NCI-H510A treated with DMSO at 0.1 percent for 48 hours (cell line): ENCODE results near the gene CRIP3.
"Not testable (repeated sequence)": the region's sequence is repeated elsewhere in the genome, so short reads cannot be mapped to it uniquely, and the experiment has no call there.

Source experiments
- DNase-seq: peaks from one replicate; lab custom pipeline; 2025; lab: John Stamatoyannopoulos, UW

CRIP3 gene

DNA sequence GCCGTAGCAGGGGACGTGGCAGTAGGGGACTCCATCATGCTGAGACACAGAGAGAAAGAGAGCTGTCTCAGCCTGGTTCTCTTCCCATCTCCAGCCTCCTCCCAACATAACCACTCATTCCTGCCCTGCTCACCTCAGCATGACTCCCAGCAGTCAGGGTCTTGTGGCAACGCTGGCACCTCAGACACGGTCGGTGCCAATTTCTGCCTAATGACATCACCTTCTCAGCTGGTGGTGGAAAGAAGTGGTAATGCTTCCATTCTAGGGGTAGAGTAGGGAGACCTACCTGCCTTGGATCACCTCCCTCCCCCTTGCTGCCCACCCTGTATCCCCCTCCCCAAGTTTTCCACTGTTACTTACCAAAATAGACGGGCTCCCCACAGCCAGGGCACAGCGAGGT, 2.5 kb downstream of the CRIP3 start:
- no peak for DNase-seq

DNA sequence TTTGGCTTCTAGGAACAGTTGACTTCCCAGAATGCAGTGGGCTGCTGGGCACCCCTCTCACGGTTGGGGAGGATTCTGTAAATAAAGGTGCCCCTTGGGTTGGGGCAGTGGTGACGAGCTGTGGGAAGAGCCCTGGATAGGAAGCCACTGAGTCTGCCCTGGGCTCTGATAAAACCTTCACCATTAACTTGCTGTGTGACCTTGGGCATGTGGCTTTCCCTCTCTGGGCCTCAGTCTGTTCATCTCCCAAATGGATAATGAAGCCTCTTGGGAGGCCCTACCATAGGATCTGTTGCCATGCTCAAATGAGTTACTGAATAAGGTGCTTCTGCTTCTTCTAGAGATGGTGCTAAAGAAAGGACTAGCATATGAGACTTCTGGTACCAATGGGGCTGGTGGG, 3.7 kb downstream of the CRIP3 start:
- no peak for DNase-seq

DNA sequence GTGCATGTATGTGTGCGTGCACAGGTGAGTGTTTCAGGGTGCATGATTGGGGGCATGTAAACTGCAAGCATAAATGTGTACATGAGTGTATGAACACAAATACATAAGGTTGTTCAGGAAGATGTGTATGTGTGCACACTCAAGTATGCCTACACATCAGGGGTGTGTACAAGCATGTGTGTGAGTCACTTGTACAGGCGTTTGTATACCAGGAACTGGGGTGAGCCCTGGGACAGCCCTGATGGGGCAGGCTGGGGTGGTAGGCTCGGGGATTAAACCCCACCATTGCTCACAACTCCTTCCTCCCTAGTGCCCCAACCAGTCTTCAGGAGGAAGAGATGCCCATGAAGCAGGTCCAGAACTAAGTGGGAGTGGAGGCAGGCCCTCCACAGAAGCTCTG, 4.3 kb downstream of the CRIP3 start:
- DNase-seq, result no peak

GRCh38 chr6:43303751-43304331, 4.8 kb downstream of the CRIP3 start:
- no peak for DNase-seq

- not testable (repeated sequence) for DNase-seq
These were observed 5.6 kb downstream of the CRIP3 start for GRCh38 chr6:43303006-43303405.

GRCh38 chr6:43302126-43302525, 6.5 kb downstream of the CRIP3 start:
- no peak for DNase-seq

- no peak for DNase-seq
These were observed 7.3 kb downstream of the CRIP3 start for GRCh38 chr6:43301081-43301870.

GRCh38 chr6:43299338-43300293, 9.0 kb downstream of the CRIP3 start:
- no peak for DNase-seq

GRCh38 chr6:43298565-43299337, 9.9 kb downstream of the CRIP3 start:
- DNase-seq, result no peak

- DNase-seq, result no peak
These were observed 10.7 kb downstream of the CRIP3 start, which contains the start of gene SLC22A7 for GRCh38 chr6:43297644-43298564. SLC22A7 (plus strand) TSS chr6:43298260; CDS start chr6:43298359, 99 bp downstream.

GRCh38 chr6:43296780-43297497, 11.7 kb downstream of the CRIP3 start:
- DNase-seq, result no peak

DNA sequence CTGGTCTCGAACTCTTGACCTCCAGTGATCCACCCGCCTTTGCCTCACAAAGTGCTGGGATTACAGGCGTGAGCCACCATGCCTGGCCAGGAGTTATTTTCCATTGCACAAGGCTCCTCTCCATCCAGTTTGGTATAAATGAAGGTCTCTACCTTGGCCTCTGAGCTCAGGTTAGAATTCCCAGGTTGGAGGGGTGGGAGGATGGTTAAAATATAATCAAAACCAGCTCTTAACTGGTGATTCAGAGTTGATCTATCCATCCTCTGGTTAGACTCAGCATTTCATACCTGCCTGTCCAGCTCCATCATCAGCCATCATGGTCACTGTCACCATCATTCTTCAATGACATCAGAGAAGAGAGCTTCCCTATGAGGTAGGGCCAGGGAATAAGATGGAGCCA, 13.2 kb downstream of the CRIP3 start:
- no peak for DNase-seq

DNA sequence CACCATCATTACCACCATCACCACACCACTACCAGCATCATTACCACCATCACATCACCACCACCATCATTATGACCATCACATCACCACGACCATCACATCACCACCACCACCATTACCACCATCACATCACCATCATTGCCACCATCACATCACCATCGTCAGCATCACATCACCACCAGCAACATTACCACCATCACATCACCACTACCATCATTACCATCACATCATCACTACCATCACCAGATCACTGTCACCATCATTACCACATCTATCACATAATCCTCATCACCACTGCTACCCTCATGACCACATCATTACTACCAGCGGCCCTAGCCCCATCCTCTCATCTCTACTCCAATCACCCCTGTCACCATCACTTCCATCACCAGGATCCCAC, 14.1 kb downstream of the CRIP3 start:
- no peak for DNase-seq

DNA sequence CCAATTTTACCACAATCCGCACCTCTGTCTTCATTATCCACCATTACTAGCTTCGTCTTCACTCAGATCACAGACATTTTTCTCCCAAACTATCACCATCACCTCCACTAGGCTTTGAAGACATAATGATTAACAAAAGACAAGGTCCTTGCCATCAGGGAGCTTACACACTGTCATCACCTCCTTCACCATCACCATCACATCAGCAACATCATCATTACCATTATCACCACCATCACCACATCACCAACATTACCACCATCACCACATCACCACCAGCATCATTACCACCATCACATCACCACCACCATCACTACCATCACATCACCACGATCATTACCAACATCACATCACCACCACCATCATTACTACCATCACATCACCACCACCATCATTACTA, 14.9 kb downstream of the CRIP3 start:
- no peak for DNase-seq

DNA sequence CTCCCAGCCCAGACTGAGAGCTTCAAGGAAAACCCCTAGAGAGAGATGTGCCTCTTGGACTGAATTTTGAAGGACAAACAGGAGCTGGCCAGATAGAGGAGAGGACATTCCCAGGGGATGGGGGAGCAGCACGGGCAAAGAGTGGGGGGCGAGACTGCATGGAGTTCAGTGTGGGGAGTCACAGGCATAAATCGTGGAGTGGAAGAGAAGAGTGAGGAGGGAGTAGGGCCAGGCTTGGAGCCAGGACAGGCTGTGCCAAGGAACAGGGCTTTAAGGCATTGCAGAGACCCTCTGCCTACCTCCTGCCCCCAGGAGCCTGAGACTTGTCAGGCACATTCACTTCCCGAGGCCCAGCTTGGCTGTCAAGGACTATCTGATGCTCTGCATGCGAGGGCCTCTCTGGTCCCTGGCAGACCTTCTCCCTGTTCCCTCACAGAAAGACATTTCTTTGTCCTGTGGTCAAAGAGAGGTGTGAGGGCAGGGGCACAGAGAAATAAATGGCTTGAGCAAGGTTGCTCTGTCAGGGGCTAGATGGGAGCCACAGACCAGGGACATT, 15.8 kb downstream of the CRIP3 start:
- no peak for DNase-seq

DNA sequence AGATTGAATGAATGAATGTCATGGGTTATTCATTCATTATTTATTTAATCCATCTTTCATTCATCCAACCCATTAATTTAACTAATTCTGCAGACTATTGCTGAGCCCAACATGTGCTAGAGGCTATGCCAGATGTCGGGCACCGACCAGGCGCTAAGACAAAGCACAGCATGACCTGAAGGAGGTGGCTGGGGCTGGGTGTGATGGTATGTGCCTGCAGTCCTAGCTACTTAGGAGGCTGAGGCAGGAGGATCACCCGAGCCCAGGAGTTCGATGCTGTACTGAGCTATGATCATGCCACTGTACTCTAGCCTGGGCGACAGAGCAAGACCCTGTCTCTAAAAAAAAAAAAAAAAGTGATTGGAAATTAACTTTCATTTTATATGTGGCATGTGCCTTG, 16.3 kb downstream of the CRIP3 start:
- no peak for DNase-seq

DNA sequence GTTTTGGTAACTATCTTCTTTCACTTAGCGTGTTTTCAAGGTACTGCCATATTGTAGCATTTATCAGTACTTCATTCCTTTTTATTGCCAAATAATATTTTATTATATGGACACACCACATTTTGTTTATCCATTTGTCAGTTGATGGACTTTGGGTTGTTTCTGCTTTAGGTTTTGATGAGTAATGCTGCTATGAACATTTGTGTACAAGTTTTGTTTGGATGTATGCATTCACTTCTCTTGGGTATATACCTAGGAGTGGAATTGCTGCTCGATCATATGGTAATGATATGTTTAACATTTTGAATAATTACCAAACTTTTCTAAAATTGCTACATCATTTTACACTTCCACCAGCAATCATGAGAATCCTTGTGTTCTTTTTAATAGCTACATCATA, 16.9 kb downstream of the CRIP3 start:
- DNase-seq, result no peak

GRCh38 chr6:43290905-43291355, 17.7 kb downstream of the CRIP3 start:
- DNase-seq, result no peak

- DNase-seq, result no peak
These were observed 18.2 kb downstream of the CRIP3 start for GRCh38 chr6:43290339-43290904.
